ENCODE measurements around the gene SAAL1.
"Not testable (repeated sequence)": the region's sequence is repeated elsewhere in the genome, so short reads cannot be mapped to it uniquely, and the experiment has no call there.

SAAL1 gene, protein sequence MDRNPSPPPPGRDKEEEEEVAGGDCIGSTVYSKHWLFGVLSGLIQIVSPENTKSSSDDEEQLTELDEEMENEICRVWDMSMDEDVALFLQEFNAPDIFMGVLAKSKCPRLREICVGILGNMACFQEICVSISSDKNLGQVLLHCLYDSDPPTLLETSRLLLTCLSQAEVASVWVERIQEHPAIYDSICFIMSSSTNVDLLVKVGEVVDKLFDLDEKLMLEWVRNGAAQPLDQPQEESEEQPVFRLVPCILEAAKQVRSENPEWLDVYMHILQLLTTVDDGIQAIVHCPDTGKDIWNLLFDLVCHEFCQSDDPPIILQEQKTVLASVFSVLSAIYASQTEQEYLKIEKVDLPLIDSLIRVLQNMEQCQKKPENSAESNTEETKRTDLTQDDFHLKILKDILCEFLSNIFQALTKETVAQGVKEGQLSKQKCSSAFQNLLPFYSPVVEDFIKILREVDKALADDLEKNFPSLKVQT

DNA sequence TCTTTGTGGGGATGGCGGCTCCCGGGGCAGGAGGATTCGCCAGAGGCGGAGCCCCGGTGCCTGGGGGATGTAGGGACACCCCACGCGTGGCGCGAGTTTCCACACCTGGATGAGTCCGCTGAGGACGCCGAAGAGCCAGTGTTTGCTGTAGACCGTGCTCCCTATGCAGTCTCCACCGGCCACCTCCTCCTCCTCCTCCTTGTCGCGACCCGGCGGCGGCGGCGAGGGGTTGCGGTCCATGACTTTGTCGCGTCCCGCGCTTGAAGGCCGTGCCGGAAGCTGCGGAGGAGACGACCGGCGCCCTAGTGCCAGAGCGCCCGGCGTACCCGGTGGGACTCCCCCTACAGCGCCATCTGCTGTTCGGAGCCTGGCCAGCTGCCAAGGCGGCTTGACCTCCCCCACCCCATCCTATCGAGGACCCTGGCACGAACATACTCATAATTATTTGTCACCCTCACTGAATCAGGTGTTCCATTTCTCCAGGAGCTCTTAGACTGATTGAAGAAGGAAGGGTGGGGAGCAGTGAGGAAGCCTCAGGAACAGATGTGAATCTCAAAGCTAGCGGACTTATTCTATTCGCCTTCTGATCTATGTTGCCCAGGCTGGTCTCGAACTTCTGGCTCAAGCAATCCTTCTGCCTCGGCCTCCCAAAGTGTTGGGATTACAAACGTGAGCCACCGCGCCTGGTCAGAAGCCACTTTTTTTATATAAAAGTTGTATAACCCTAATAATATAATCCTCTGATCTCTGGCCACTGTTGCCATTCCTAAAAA is at the start of gene SAAL1:
TSS of gene SAAL1 (minus strand) at position 281 of the 773 bp plus-strand sequence. CDS start at position 240, 41 bp downstream.
- DNase-seq: peak; percentile 65

DNA sequence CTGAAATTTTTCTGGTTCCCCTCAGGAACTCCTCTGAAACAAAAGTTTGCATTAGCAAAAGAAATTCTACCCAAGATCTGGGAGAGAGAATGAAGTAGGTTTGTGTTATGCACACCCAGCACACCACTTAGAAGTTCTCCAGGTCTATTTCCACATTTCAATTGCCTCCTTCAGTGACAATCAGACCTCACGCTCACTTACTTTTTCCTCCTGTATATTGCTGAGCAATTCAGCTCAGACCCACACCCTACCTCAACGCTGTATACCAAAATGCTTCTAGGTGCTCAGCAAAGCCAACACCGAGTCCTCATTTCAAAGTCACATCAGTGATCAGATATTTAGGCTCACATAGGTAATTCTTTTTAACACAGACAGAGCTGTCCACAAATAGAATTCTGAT is 45.7 kb upstream of the SAAL1 start:
- no peak for DNase-seq

DNA sequence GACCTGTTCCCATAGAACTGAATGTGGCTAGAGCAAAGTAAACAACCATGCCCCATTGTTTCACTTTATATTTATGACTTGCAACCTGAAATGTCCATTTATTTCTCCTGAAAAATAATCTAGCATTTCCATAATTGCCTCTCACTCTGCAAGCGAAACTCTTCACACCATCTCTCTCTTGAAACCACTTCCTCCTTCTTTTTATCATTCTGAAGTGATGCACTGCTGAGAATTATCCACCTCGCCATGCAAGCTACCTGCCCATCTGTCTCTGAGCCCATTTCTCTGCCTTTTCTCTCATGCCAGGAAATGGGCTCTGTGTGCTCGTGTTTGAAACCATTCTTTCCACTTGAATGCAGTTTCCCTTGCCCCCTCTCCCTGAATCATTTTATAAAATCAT is 40.0 kb upstream of the SAAL1 start:
- no peak for DNase-seq

DNA sequence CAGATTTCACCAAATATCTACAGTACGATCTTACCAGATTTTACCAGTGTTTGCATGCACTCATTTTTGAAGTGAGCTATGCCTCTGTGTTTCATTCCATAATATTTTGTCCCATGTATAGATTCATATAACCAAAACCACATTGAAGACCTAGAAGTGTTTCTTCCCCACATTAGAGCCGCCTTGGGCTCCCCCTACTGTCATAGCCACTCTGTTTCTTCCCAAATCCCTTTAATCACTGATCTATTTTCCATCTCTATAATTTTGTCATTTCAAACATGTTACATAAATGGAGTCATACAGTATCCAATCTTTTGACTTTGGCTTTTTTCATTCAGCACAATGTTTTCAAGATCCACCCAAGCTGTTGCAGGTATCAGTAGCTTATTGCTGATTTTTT is 39.1 kb upstream of the SAAL1 start:
- no peak for DNase-seq

DNA sequence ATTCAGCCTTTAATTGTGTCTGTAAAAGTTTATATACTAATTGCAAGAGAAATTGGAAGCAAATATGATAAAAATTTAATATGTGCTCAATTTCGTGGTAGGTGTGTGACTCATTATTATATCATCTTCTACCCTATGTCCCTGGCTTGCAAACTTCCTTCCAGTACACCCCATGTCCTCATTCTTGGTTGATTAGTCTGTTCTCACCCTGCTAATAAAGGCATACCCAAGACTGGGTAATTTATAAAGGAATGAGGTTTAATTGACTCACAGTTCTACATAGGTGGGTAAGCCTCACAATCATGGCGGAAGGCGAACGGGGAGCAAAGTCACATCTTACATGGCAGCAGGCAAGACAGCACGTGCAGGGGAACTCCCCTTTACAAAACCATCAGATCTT is 38.4 kb upstream of the SAAL1 start:
- no peak for DNase-seq

DNA sequence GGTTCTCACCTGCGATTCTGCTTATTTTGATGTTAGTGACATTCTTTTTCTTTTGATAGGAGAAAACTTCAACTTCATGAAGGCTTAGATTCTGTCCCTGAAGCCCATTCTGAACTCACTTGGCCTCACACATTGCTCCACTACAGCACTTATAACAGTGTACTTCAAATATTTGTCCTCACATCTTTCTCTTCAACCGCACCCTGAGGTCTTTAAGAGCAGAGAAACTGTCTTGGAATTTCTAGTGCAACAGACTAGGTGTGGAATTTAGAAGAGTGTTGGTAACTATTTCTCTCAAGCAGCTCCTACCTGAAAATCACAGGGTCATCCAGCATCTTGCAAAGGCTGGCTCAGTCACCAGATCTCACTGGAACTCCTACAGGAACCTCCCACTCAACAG is 34.3 kb upstream of the SAAL1 start:
- no peak for DNase-seq

DNA sequence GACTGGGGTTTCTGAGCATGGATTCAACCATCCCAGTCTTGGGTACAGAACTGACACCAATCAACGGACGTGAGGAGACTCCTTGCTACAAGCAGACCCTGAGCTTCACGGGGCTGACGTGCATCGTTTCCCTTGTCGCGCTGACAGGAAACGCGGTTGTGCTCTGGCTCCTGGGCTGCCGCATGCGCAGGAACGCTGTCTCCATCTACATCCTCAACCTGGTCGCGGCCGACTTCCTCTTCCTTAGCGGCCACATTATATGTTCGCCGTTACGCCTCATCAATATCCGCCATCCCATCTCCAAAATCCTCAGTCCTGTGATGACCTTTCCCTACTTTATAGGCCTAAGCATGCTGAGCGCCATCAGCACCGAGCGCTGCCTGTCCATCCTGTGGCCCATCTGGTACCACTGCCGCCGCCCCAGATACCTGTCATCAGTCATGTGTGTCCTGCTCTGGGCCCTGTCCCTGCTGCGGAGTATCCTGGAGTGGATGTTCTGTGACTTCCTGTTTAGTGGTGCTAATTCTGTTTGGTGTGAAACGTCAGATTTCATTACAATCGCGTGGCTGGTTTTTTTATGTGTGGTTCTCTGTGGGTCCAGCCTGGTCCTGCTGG is 31.4 kb upstream of the SAAL1 start:
- no peak for DNase-seq

DNA sequence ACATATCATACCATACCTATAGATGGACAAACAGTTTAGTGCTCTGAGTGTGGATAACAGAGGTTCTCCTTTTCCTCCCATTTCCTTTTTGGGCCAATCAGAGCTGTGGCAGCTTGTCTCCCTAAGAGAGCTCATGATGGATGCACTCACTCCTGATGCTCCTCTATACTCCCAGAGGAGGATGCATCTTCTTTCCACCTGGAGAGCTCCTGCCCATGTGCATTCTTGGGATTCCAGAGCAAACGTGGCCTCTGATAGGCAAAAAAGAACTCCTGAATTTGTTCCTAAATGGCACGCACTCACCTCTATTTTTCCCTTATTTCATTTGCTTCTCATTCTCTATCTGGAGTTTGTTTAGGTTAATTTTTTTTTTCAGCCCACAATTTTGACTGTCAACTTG is 29.4 kb upstream of the SAAL1 start:
- no peak for DNase-seq

DNA sequence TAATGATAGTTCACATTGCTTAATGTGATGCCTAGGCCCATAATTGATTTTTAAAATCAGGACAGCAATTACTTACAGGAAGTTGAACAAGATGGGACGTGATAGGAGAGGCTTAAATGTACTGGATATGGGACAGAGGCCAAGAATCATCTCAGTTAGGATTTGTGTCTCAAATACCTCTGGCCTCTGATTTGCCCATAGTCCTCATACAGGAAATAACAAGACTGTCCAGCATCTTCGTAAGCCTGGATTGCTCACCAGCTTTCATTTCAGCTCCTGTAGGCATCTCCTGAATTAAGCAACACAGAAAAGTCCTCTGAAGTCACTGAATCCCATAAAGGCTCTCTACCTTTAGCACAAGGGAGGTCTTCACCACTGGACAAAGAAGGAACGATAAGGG is 26.5 kb upstream of the SAAL1 start, which contains the start of gene MRGPRX3:
TSS of gene MRGPRX3 (plus strand) at position 231 of the 400 bp plus-strand sequence. CDS start 4,632 bp downstream, outside the sequence.
- DNase-seq: no peak

DNA sequence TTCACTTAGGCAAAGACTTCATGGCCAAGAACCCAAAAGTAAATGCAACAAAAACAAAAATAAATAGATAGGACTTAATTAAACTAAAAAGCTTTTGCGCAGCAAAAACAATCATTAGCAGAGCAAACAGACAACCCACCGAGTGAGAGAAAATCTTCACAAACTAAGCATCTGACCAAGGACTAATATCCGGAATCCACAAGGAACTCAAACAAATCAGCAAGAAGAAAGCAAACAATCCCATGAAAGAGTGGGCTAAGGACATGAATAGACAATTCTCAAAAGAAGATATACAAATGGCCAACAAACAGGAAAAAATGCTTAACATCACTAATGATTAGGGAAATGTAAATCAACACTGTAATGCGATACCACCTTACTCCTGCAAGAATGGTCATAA is 25.2 kb upstream of the SAAL1 start:
- not testable (repeated sequence) for DNase-seq

DNA sequence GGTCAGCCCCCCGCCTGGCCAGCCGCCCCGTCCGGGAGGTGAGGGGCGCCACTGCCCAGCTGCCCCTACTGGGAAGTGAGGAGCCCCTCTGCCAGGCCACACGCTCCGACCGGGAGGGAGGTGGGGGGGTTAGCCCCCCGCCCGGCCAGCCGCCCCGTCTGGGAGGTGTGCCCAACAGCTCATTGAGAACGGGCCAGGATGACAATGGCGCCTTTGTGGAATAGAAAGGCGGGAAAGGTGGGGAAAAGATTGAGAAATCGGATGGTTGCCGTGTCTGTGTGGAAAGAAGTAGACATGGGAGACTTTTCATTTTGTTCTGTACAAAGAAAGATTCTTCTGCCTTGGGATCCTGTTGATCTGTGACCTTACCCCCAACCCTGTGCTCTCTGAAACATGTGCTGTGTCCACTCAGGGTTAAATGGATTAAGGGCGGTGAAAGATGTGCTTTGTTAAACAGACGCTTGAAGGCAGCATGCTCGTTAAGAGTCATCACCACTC is 15.5 kb upstream of the SAAL1 start:
- not testable (repeated sequence) for DNase-seq

DNA sequence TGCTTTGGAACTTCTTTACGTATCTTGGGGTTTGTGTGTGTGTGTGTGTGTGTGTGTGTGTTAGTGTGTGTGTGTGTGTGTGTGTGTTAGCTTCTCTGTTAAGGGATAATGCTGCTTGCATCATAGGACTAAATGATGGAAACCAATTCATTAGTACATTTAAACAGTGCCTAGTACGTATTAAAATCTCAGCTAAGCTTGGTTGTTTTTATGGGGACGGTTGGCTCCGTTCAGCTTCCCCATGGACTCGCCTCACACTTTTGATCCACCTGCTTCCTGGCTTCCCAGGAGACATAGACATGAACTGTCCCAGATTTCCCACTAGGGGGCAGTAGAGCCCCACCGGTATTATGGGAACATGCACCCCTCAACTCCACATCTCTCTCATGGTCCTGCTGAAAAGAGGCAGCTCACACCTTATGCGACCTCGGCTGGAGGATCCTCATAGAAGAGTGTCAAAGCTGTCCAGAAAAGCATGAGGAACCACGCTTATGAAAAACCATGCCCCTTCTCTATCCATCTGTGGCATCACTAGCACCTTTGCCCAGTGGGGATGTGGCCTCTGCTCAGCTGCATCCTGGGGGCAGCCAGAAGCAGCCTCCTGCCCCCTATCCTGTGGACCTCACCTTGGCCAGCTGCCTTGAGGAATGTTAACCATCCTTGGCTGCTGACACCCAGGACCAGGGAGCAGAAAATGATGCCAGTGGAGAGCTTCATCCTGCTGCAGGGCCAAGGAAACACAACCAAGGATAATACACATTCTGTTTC is 9.7 kb upstream of the SAAL1 start:
- DNase-seq: peak; percentile 12

DNA sequence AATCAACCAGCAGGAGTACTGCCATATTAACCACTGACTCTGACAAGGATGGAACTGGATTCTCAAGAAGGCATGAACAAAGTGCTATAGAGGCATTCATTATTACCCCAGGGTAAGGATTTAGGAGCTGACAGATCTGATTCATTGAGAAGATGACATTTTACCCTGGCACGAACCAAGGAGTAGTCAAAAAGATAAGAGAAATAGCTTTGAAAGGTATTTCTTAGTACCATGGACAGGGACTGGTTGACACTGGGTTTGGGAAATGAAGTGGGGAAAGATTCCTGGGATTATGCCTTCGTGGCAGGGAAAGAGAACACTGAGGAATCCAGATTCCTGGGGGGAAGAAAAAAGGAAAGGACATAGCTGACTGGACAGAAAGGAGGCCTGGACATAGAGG is 5.1 kb upstream of the SAAL1 start:
- DNase-seq: no peak

DNA sequence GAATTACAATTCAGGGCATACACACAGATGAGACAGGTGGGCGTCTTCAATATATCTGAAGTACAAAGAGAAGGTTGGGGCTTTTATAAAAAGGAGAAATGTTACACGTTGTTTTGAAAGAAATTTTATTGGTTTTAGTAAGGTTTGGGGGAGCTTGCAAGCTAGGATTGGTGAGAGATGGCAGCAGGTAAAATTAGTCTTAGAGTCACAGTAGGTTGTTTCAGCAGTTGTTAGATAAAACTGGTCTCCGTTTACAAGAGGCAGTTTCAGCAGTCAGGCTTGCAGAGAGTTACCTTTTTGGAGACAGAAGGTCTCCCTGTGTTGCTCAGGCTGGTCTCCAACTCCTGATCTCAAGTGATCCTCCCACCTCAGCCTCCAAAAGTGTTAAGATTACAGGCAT is 2.4 kb upstream of the SAAL1 start:
- DNase-seq: no peak

DNA sequence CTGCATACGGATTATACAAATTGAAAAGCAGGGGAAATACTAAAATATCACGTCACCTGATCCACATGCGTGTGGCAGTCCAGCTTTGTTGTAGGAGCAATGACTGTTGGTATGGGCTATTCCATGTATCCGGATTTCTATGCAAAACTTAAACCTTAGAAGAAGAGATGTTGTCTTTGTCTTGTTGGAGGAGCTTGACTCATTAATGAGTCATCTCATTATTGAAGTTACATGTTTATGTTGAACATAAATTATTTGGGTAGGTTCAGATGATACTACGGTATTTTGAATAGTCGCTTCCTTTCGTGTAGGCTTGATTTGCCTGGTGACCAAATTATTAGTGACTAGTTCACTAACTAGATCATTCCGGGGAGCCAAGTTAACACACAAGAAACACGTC is 806 bp upstream of the SAAL1 start:
- DNase-seq: no peak

DNA sequence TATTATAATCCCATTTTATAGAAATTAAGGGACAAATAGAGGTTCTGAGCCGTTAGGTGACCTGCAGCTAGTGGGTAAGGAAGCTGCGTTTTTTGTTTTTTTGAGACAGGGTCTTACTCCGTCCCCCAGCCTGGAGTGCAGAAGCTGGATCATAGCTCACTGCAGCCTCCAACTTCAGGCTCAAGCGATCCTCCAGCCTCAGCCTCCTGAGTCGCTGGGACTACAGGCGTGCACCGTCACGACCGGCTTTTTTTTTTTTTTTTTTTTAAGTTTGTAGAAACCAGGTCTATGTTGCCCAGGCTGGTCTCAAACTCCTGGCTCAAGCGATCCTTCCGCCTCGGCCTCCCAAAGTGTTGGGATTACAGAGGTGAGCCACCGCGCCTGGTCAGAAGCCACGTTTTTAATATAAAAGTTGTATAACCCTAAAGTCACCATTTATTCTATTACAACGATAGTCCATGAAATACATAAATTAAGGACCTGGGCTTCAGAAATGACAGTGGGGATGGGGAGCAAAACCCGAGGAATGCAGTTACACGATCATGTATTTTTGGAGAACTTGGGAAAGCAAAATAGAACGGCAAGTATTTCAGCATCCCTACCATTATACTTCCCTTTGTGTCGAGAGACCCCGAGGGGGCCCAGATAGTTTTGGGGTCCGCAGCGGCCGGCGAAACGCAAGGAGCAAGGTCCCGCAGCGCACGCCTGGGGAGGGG is 638 bp downstream of the SAAL1 start:
- no peak for DNase-seq

DNA sequence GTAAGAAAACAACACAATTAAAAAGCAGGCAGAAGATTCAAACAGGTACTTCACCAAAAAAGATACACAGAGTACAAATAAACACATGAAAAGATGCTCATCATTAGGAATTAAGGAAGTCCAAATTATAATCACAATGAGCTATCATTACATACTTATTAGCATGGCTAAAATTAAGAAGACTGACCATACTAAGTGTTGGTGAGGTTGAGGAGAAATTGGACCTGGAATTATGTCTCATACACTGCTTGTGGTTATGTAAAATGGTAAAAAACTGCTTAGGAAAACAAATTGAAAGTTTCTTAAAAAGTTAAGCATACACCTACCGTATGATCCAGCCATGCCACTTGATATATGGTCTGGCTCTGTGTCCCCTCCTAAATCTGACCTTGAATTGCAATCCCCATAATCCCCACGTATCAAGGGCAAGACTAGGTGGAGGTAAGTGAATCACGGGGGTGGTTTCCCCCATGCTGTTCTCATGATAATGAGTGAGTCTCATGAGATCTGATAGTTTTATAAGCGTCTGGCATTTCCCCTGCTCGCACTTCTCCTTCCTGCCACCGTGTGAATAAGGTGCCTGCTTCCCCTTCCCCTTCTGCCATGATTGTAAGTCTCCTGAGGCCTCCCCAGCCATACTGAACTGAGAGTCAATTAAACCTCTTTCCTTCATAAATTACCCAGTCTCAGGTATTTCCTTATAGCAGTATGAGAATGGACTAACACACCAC is 4.8 kb downstream of the SAAL1 start:
- DNase-seq: no peak

DNA sequence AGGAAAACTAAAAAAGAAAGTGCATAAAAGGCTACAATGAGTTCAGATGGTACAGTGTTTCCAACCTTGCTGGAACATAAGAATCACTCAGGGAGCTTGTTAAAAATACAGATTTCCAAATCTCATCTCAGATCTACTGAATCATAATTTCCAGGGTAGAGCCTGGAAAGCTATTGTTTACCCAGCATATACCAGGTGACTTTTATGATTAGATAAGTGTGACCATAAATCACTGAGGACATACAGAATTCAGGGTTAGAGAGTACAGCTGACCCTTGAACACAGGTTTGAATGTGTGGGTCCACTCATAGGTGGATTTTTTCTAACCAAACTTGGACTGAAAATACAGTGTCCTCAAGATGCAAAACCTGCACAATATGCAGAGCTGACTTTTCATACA is 11.9 kb downstream of the SAAL1 start:
- DNase-seq: no peak

DNA sequence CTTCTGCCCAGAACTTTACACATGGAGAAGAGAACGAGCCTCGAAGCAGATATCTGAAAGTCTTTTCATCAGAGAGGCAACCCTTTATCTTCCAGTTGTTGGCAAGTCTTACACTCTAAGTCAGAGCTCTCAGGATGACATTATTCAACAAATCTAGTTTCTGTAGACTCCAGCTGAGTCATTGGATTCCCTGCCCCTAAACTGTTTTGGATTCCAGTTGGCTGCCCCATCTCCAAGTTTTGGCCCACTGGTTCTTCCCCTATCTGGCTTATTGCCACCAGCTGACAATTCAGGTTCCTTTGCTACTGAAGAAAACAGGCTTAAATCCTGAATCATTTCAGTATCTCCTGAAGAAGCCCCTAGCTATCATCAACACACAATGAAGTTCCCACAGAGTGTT is 14.2 kb downstream of the SAAL1 start:
- DNase-seq: no peak

DNA sequence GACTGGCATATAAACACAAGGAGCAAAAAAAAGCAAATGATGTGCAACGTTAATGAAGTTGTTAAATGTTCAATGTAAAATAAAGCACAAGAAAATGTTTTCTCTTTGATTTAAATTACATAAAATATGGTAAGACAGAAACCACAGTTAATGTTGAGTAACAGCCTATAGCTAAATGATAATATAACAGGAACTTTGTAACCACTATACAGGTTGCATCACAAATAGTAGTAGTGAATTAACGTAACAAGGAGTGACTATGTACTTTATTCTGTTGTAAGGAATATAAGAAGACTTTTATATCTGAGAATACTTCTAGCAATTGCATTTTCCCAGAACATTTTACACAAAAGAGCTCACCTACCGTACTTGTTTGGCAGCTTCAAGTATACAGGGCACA is 16.9 kb downstream of the SAAL1 start:
- DNase-seq: no peak

DNA sequence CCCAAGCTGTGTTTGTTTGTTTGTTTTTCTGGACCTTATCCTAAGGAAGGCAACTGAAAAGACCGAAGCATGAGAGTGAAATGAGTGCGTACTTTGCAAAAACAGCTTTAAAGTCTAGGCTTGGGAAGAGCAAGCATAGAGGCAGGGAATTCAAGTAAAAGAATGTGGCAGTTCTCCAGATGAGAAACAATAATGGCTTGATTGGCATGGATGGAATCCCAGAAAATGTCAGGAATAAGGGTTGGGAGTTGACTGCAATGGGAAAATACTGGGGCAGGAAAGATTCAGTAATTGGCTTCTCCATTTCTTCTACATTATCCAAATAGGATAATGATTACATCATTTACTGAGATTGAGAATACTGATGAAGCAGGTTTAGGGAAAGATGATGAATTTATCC is 17.5 kb downstream of the SAAL1 start:
- no peak for DNase-seq

Measured in NCI-H2171 (cell line).